ENCODE data around the gene BSX.

Gene BSX

DNA sequence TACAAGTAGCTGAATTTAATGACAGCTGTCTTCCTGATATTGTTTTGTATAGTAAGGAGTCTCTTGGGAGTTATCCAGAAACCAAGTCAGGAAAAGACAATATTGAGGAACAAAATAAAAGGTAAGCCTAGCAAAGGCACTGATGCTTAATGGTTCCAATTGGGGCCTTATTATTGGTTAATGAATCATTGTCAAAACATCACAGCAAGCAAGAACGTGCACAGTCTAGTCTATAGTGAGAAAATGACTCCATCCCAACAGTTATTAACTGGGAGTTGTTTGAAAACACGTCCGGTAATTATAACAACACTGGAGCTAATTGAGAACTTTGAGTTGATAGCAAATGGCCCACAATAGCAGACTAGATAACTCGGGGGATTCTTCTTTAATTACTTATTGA is 17.7 kb downstream of the BSX start:
- no peak overlapping the region for H3K27ac ChIP-seq (ENCODE audit: insufficient read depth, low read depth, low read length, poor library complexity, severe bottlenecking)
- peaks cover 15% of the 10 kb centered on the region for H3K27me3 ChIP-seq (ENCODE audit: control insufficient read depth, insufficient read depth, low read length, poor library complexity, severe bottlenecking)
- no peaks in the 10 kb centered on the region for H3K36me3 ChIP-seq (ENCODE audit: control insufficient read depth, insufficient read depth, low read length)
- no peaks in the 10 kb centered on the region for H3K4me1 ChIP-seq (ENCODE audit: control insufficient read depth, insufficient read depth, low read length)
- no peak overlapping the region for H3K4me3 ChIP-seq (ENCODE audit: insufficient read depth, low read depth, low read length)
- whole genome bisulfite sequencing, 2 experiments = 90 to 92% methylated on average over 4 of the region's 4 CpGs
- no peaks in the 10 kb centered on the region for H3K9me3 ChIP-seq (ENCODE audit: control insufficient read depth, low read length)

DNA sequence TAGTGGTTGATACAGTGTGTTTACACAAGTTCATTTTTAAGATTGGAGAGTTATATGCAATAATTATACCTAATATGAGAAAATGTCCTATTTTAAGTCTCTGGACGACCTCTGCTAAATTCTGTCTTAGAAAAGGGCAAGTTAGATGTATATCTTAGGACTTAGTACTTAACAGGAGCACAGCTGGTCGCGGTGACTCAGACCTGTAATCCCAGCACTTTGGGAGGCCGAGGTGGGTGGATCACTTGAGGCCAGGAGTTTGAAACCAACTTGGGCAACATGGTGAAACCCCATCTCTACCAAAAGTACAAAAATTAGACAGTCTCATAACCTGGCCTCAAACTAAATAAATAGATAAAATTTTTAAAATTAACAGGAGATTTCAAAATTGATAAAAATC is 27.2 kb downstream of the BSX start:
- Histone ChIP-seq H3K4me3 (ENCODE audit: insufficient read depth, low read depth, low read length) (no peak overlapping the region), H3K36me3 (ENCODE audit: control insufficient read depth, insufficient read depth, low read length) (no peaks in the 10 kb centered on the region), H3K4me1 (ENCODE audit: control insufficient read depth, insufficient read depth, low read length) (peaks cover 9% of the 10 kb centered on the region), H3K27me3 (ENCODE audit: control insufficient read depth, insufficient read depth, low read length, poor library complexity, severe bottlenecking) (peaks cover 14% of the 10 kb centered on the region), H3K27ac (ENCODE audit: insufficient read depth, low read depth, low read length, poor library complexity, severe bottlenecking) (no peak overlapping the region), H3K9me3 (ENCODE audit: control insufficient read depth, low read length) (no peaks in the 10 kb centered on the region)
- WGBS, 2 experiments = 90% methylated on average over 4 of the region's 4 CpGs

DNA sequence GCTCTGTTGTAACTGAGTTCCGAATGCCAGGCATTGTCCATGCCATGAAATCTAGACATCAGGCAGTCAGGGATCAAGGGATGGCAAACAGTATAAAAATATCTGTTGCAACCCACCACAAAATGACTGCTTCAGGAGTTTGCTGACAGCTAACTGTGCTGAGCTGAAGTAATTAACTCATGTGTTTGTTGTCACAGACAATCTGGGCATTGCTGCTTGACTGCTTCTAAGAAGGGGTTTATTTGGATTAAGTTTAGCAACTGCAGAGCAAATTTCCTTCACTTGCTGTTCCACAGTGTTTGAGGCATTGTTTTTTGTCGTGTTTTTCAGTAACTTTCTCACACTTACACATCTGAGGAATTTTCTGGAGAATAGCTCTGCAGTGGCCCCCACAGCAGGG is 30.4 kb downstream of the BSX start:
- H3K4me3 ChIP-seq (ENCODE audit: insufficient read depth, low read depth, low read length) = no peak overlapping the region
- no peak overlapping the region for H3K27ac ChIP-seq (ENCODE audit: insufficient read depth, low read depth, low read length, poor library complexity, severe bottlenecking)
- no peaks in the 10 kb centered on the region for H3K36me3 ChIP-seq (ENCODE audit: control insufficient read depth, insufficient read depth, low read length)
- WGBS, 2 experiments = 46 to 52% methylated on average over 2 of the region's 2 CpGs
- H3K4me1 ChIP-seq (ENCODE audit: control insufficient read depth, insufficient read depth, low read length) = peaks cover 9% of the 10 kb centered on the region
- H3K9me3 ChIP-seq (ENCODE audit: control insufficient read depth, low read length) = no peaks in the 10 kb centered on the region
- peaks cover 14% of the 10 kb centered on the region for H3K27me3 ChIP-seq (ENCODE audit: control insufficient read depth, insufficient read depth, low read length, poor library complexity, severe bottlenecking)

DNA sequence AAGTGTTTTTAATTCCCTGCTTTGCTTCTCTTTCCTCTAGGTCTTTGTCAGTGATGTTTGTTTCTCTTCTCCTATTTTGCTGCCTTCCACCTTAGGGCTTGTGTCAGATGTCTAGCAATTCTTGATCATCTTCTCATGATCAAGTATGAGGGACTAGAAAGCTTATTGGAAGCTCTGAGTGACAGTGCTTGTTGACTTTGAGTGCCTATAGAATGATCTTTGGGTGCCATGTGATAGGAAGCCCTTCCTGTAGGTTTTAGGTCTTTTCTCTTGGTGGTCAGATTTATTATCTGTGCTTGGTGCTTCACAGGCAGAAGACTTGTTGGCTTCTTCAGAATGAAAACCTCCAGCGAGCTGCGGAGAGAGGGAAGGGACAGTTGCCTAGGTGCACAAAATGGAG is 43.1 kb downstream of the BSX start:
- Histone ChIP-seq H3K27me3 (ENCODE audit: control insufficient read depth, insufficient read depth, low read length, poor library complexity, severe bottlenecking) (no peaks in the 10 kb centered on the region), H3K4me1 (ENCODE audit: control insufficient read depth, insufficient read depth, low read length) (no peaks in the 10 kb centered on the region), H3K27ac (ENCODE audit: insufficient read depth, low read depth, low read length, poor library complexity, severe bottlenecking) (no peak overlapping the region), H3K4me3 (ENCODE audit: insufficient read depth, low read depth, low read length) (no peak overlapping the region), H3K36me3 (ENCODE audit: control insufficient read depth, insufficient read depth, low read length) (no peaks in the 10 kb centered on the region), H3K9me3 (ENCODE audit: control insufficient read depth, low read length) (no peaks in the 10 kb centered on the region)
- WGBS, 2 experiments = 95 to 98% methylated on average over 2 of the region's 2 CpGs

DNA sequence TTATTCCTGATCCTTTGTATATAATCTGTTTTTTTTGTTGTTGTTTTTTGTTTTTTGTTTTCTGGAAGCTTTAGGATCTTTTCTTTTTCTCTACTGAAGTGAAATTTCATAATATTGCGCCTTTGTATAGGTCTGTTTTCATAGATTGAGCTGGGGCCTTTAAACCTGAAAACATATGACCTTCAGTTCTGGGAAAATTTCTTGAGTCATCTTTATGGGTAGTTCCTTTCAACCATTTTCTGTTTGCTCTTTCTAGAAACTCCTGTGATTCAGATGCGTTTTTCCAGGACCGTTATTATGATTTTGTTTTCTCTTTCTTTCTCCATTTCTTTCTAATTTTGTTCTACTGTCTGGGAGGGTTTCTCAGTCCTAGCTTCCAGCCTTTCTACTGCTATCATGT is 43.7 kb downstream of the BSX start:
- no peaks in the 10 kb centered on the region for H3K4me1 ChIP-seq (ENCODE audit: control insufficient read depth, insufficient read depth, low read length)
- WGBS, 2 experiments = 86 to 94% methylated on average over 3 of the region's 3 CpGs
- no peak overlapping the region for H3K4me3 ChIP-seq (ENCODE audit: insufficient read depth, low read depth, low read length)
- H3K9me3 ChIP-seq (ENCODE audit: control insufficient read depth, low read length) = no peaks in the 10 kb centered on the region
- H3K27me3 ChIP-seq (ENCODE audit: control insufficient read depth, insufficient read depth, low read length, poor library complexity, severe bottlenecking) = no peaks in the 10 kb centered on the region
- no peak overlapping the region for H3K27ac ChIP-seq (ENCODE audit: insufficient read depth, low read depth, low read length, poor library complexity, severe bottlenecking)
- H3K36me3 ChIP-seq (ENCODE audit: control insufficient read depth, insufficient read depth, low read length) = no peaks in the 10 kb centered on the region

DNA sequence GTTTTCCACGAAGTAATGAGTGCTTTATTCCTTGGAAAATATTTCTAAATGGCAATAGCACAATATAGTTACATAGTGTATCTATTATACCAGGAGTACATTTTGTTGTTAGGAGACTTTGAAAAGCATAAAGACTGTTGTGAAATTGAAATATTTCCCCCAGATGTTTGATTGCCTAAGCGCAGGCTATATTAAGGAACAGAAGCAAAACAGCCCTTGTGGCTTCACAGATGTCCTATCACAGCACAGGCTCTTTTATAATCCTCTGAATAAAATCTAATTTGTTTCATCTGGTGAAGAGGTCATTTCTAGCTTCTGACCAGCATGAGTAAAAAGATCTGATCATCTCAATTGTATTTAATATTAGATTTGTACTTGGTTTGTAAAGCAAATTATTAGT is 48.2 kb downstream of the BSX start:
- Histone ChIP-seq H3K27me3 (ENCODE audit: control insufficient read depth, insufficient read depth, low read length, poor library complexity, severe bottlenecking) (no peaks in the 10 kb centered on the region), H3K4me3 (ENCODE audit: insufficient read depth, low read depth, low read length) (no peak overlapping the region), H3K4me1 (ENCODE audit: control insufficient read depth, insufficient read depth, low read length) (no peaks in the 10 kb centered on the region), H3K9me3 (ENCODE audit: control insufficient read depth, low read length) (no peaks in the 10 kb centered on the region), H3K36me3 (ENCODE audit: control insufficient read depth, insufficient read depth, low read length) (no peaks in the 10 kb centered on the region), H3K27ac (ENCODE audit: insufficient read depth, low read depth, low read length, poor library complexity, severe bottlenecking) (no peak overlapping the region)
- WGBS, 2 experiments = 100% methylated on average over 1 of the region's 2 CpGs

DNA sequence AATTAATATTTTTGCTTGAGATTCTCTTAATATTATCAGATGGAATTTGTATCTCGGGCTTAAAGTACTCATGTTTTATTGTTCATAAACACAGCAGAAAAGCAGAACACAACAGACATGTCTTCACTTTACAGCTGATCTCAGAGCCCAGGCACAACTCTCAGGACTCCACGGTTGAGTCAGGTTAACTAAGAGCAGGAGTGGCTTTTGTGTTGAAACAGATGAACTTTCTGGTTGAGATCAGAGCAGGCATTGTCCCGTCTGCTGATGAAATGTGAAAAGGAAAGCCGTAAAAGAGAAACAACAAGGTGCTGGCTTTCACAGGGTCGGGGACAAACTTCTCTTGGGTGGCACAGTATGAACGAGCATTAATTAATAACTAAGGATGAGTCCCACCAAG is 50.1 kb downstream of the BSX start:
- no peaks in the 10 kb centered on the region for H3K9me3 ChIP-seq (ENCODE audit: control insufficient read depth, low read length)
- no peaks in the 10 kb centered on the region for H3K4me1 ChIP-seq (ENCODE audit: control insufficient read depth, insufficient read depth, low read length)
- WGBS, 2 experiments = 76 to 79% methylated on average over 5 to 6 of the region's 6 CpGs
- H3K4me3 ChIP-seq (ENCODE audit: insufficient read depth, low read depth, low read length) = no peak overlapping the region
- no peaks in the 10 kb centered on the region for H3K36me3 ChIP-seq (ENCODE audit: control insufficient read depth, insufficient read depth, low read length)
- H3K27me3 ChIP-seq (ENCODE audit: control insufficient read depth, insufficient read depth, low read length, poor library complexity, severe bottlenecking) = no peaks in the 10 kb centered on the region
- no peak overlapping the region for H3K27ac ChIP-seq (ENCODE audit: insufficient read depth, low read depth, low read length, poor library complexity, severe bottlenecking)

Measured in ectodermal cell (in vitro differentiated cells).